Rectal smooth muscle tissue (tissue), 1 donor: Measurements from ENCODE around the gene GTF3C1.
"Not testable (repeated sequence)": the region's sequence is repeated elsewhere in the genome, so short reads cannot be mapped to it uniquely, and the experiment has no call there.

Experiments
- H3K27ac ChIP-seq: one replicate; pipeline ENCODE4 v1.7.0; 2013; ENCODE audit warnings: low read depth, low read length, inconsistent platforms
- H3K27me3 ChIP-seq: one replicate; pipeline ENCODE4 v1.7.0; 2013; ENCODE audit warnings: low read length; ENCODE audit not compliant: control insufficient read depth, insufficient read depth
- H3K36me3 ChIP-seq: one replicate; pipeline ENCODE4 v1.7.0; 2013; ENCODE audit warnings: low read length; ENCODE audit not compliant: control insufficient read depth, insufficient read depth
- H3K4me1 ChIP-seq: one replicate; pipeline ENCODE4 v1.7.0; 2013; ENCODE audit warnings: low read length; ENCODE audit not compliant: control insufficient read depth, insufficient read depth
- H3K4me3 ChIP-seq: one replicate; pipeline ENCODE4 v1.7.0; 2013; ENCODE audit warnings: low read length
- H3K9ac ChIP-seq: one replicate; pipeline ENCODE4 v1.7.0; 2013; ENCODE audit warnings: low read length

GTF3C1 gene

DNA sequence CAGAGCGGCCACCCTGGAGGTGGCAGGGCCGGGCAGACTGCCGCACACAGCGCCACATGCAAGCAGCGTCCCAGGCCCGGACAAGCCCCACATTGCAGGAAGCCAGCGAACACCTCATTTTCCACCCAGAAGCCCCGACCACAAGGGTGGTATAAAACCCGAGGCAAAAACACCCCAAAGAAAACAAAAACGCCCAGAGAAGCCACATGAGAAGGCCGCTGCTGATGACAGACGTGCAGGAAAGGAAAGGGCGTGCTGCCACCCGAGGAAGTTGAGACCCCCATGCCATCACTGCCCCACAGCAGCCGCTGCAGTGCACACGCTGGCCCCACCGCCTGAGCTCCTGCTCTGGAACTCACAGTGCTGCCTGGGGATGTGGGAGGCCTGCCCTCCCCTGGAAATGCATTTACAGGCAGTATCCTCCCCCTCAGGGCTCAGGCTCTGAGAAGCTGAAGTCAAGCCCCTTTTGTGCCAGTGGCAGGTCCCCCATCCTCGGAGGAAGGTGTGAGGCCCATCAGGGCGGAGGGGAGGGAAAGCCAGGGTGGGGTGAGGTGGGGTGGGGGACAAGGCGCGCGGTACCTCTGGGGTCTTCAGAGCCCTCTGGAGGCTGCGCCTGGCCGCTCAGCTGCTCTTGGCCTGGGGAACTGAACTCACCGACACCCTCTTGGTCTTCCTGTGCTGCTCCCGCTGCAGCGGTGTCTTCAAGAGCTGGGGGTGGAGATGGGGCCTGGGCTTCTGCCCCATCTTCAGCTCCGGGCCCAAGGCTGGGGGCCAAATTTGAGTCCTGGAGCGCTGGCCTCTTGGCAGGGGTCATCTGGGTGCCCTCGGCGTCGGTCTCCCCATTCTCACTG is 85.7 kb downstream of the GTF3C1 start:
- Histone ChIP-seq H3K36me3 (peaks cover 62% of the 10 kb centered on the region), H3K27me3 (no peaks in the 10 kb centered on the region), H3K4me1 (no peaks in the 10 kb centered on the region), H3K9ac (no peak overlapping the region), H3K27ac (no peak overlapping the region), H3K4me3 (no peak overlapping the region)

DNA sequence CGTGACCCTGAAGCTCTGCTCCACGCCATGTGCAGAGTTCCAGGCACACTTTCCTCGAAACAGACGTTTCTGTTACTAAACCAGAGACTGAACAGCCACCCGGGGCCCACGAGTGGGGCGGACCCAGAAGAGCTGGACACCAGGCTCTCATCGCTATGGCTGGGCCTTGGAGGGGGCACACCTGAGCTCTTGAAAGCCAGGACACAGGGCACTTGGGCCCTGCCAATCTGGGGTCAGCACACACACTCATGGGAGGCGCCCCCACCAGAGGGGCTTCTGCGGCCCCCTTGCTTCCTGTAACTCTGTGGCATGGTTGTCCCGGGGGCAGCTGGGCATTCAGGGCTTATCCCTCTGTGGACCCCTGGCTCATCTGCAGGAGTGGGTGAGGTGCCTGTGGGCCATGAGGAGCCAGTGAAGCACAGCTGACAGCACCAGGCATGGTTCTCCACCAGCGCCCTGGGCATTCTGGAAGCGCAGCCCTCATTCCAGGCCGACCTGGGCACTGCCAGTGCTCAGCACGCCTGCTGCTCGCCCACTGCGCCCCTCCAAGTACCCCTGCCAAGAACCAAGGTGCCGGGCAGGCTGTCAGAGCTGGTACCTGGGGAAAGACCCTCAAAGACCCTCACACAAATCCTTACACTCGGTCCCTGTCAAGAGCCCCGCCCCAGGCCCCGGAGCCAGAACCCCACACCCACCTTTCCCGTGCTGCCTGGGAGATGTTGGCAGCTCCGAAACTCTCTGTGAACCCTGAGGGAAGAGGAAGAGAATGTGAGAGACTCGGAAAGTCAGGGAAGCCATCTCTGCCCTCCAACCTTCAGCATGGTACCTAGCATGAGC is 86.6 kb downstream of the GTF3C1 start:
- Histone ChIP-seq H3K4me1 (no peaks in the 10 kb centered on the region), H3K36me3 (peaks cover 58% of the 10 kb centered on the region), H3K27ac (no peak overlapping the region), H3K4me3 (no peak overlapping the region), H3K27me3 (no peaks in the 10 kb centered on the region), H3K9ac (no peak overlapping the region)

DNA sequence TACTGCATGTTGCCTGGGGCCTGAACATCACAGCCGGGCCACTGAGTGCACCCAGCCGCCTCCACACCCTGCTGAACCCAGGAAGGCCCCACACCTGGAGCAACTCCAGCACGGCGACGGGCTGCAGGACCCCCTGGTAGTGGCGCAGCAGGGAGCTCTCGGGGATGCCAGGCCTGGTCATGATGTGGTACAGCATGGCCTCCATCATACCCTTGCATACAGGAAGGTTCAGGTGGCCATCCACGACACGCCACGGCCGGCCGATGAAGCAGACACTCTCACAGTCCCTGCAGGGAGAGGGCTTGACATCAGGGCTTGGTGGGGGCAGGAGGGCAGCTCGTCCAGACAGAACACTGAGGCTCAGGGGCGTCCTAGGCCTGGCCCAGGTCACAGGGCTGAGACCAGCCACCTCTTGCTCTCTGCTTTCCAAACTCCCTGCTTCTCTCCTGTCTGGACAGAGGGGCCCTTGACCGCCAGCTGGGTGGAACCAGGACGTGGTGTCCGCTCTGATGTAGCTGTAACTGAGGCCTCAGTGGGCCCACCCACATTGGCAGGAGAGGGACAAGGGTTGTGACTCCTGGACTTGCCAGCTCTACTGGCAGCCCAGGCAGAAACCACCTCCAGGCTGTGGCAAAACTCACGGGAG is 87.4 kb downstream of the GTF3C1 start:
- Histone ChIP-seq H3K27me3 (no peaks in the 10 kb centered on the region), H3K27ac (no peak overlapping the region), H3K36me3 (peaks cover 56% of the 10 kb centered on the region), H3K4me3 (no peak overlapping the region), H3K4me1 (no peaks in the 10 kb centered on the region), H3K9ac (no peak overlapping the region)

DNA sequence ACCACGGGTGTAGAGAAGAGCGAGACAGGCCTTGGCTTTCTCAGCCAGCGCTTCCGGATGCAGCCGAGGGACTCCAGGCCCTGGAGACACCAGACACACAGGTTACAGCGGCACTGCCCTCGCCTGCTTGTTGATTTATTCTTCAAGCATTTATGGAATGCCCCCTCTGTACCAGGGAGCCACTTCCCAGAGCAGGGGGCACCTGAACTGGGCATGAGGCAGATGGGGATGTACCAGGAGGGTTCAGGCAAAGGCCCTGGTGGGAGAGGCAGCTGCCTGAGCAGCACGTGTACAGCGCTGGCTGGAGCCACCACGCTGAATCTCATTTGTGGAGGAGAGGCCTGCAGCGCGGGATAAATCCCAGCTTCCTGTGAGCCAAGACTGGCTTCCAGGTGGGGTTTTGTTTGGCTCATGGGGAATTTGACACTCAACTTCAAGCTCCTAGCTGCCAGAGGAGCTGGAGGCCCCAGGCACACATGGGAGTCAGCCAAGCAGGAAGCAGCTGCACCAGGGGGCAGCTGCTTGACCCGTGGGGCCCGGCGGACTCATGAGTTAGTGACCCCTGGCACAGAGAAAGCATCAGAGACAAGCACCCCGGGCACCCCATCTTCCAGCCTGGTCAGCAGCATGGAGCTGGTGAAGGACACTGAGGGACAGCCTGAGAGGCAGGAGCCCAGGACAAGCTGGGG is 88.1 kb downstream of the GTF3C1 start:
- Histone ChIP-seq H3K9ac (no peak overlapping the region), H3K27me3 (no peaks in the 10 kb centered on the region), H3K36me3 (peaks cover 49% of the 10 kb centered on the region), H3K4me1 (no peaks in the 10 kb centered on the region), H3K27ac (no peak overlapping the region), H3K4me3 (no peak overlapping the region)

DNA sequence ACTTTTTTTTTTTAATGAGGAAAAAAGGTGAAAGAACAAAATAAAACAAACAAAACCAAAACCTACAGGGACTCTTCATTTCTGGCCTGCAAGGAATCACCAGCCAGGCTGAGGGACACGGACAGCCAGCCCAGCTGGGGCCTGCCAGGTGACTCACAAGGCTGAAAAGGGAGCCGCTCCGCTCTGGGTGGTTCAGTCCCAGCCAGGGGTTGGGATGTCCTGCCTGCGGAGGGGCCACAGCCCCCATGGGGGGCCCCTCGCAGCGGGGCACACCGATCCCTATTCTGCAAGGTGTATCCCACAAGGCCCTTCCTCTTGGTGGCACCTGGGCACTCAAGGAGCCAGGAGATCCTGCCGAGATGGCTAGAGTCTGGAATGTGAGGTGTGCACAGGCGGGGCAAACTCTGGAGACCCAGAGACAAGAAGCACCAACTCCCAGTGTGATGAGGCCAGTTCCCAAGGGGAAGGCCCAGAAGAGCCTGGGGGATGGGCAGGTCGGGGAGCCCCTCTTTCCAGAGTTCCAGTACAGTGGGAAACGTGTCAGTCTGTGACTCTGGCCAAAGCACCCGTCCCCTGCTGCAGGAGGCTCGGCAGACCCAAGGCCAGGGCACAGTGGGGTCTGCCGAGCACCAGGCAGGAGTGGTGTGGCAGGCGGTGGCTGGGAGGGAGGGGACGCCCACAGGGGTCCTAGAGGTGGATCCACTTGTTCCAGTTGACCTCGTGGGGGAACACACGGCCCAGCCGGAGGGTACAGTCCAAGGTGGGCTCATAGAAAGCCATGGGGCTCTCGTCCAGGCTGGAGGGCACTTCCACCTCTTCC is 88.8 kb downstream of the GTF3C1 start:
- no peak overlapping the region for H3K9ac ChIP-seq
- no peak overlapping the region for H3K27ac ChIP-seq
- H3K36me3 ChIP-seq: peaks cover 47% of the 10 kb centered on the region
- H3K27me3 ChIP-seq: no peaks in the 10 kb centered on the region
- H3K4me1 ChIP-seq: no peaks in the 10 kb centered on the region
- H3K4me3 ChIP-seq: no peak overlapping the region

DNA sequence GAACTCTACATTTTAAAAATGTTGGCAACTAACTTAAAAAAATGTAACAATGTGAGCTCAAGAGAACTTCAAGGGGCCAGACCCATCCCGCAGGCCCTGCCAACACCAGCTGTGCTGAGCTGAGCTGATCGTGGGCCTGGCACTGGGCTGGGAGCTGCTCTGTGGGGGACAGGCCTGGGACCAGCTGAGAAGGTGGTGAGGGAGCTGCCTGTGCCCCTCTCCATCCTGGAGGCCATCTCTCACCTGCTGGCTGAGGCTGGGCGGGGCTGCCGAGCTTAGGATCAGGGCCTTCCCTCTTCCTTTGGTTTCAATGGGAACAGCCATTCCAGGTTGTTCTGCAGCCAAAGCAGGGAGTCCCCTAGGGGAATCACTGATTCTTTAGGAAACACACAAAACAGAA is 89.5 kb downstream of the GTF3C1 start:
- no peaks in the 10 kb centered on the region for H3K4me1 ChIP-seq
- peaks cover 40% of the 10 kb centered on the region for H3K36me3 ChIP-seq
- no peaks in the 10 kb centered on the region for H3K27me3 ChIP-seq
- no peak overlapping the region for H3K4me3 ChIP-seq
- no peak overlapping the region for H3K9ac ChIP-seq
- no peak overlapping the region for H3K27ac ChIP-seq

DNA sequence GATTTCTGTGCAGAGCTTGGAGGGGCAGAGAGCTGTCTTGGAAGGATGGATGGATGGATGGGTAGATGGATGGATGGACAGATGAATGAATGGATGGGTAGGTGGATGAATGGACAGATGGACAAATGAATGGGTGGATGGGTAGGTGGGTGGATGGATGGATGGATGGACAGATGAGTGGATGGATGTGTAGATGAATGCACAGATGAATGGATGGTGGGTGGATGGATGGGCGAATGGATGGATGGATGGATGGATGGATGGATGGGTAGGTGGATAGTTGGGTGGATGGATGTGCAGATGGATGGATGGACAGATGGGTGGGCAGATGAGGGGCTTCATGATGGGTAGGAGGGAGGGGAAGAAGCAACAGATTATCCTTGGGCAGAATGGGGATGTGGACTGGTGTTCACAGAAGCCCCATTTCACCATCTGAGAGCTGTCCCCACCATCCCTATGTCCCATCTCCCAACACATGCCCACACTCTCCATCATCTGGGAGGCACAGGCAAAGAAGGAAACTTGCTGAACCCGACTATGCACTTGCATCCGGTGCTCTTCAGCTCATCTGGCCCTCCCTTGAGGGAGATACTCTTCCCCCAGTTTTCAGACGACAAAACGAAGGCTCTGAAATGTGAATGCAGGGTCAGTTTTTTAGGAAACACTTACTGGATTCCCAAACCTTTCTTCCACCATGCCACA is 90.6 kb downstream of the GTF3C1 start:
- H3K4me3 ChIP-seq: no peak overlapping the region
- H3K4me1 ChIP-seq: no peaks in the 10 kb centered on the region
- H3K27ac ChIP-seq: no peak overlapping the region
- H3K27me3 ChIP-seq: no peaks in the 10 kb centered on the region
- no peak overlapping the region for H3K9ac ChIP-seq
- peaks cover 29% of the 10 kb centered on the region for H3K36me3 ChIP-seq

DNA sequence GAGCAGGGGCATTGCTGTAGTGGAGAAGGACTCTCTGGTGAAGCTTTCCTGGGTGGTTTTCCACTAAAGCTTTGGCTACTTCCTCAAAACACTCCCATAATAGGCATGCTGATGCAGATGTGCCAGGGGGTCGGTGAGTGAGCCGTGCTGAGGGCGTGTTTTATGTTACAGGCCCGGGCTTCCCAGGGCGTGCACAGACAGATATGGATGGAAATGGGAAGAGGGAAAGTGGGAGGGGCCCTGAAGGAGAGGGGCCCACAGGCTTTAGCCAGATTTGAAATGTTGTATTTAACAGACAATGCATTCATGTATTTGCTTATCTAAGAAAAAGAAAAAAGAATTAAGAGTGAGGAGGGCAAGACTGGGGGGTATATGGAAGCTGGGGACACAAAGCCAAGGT is 91.5 kb downstream of the GTF3C1 start:
- H3K4me1 ChIP-seq: no peaks in the 10 kb centered on the region
- H3K27ac ChIP-seq: no peak overlapping the region
- H3K27me3 ChIP-seq: no peaks in the 10 kb centered on the region
- peaks cover 22% of the 10 kb centered on the region for H3K36me3 ChIP-seq
- H3K9ac ChIP-seq: no peak overlapping the region
- H3K4me3 ChIP-seq: no peak overlapping the region

DNA sequence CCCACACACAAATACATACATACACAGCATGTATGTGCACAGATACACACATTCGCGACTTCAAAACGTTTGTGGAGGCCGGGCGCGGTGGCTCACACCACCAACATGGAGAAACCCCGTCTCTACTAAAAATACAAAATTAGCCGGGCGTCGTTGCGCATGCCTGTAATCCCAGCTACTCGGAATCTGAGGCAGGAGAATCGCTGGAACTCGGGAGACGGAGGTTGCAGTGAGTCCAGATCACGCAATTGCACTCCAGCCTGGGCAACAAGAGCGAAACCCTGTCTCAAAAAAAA is 92.2 kb downstream of the GTF3C1 start:
- H3K9ac ChIP-seq, H3K27me3 ChIP-seq, H3K27ac ChIP-seq, H3K4me1 ChIP-seq, H3K4me3 ChIP-seq: not testable (repeated sequence)
- H3K36me3 ChIP-seq: peaks cover 19% of the 10 kb centered on the region

DNA sequence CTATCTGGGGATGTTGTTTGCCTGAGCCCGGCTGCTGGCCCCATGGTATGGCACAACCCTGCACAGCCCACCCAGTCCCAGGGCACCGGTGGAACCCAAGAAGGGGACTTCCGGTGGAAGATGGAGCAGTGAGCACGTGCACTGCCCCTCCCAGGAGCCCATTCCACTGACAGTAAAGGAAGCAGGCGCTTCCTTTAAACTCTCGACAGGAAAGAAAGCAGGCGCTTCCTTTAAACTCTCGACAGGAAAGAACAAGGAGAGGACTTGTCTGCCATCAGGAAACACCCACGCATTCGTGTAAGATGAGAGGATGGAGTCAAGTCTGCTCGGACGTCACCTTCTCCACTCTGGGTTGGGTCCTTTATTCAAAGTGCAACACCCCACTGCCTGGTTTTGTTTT is 94.0 kb downstream of the GTF3C1 start:
- H3K9ac ChIP-seq: no peak overlapping the region
- peaks cover 6% of the 10 kb centered on the region for H3K36me3 ChIP-seq
- H3K4me3 ChIP-seq: no peak overlapping the region
- H3K4me1 ChIP-seq: no peaks in the 10 kb centered on the region
- H3K27me3 ChIP-seq: no peaks in the 10 kb centered on the region
- no peak overlapping the region for H3K27ac ChIP-seq

DNA sequence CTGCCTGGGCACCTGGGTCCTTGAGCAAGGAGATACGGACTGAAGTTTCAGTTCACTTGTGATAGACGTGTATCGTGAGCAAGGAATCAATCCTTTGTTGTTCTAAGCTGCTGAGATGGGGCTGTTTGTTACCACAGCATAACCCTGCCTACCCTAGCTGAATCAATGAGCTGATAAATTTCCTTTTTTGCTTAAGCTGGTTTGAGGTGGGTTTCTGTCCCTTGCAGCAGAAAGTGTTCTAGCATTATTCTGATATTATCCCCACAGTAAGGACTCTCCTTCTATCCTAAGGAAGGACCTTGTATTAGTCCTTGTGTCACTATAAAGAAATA is 96.3 kb downstream of the GTF3C1 start:
- Histone ChIP-seq H3K27ac (no peak overlapping the region), H3K4me1 (no peaks in the 10 kb centered on the region), H3K9ac (no peak overlapping the region), H3K4me3 (no peak overlapping the region), H3K27me3 (peaks cover 5% of the 10 kb centered on the region), H3K36me3 (no peaks in the 10 kb centered on the region)
